H9 (cell line): ENCODE data around the gene CA12. TPM values are rescaled to one million over a fixed set of nuclear protein-coding genes. Genes with fewer than 3 reads are reported as not detected.

Experiments used
- DNase-seq: peaks from one replicate; pipeline ENCODE4 v3.0.0-alpha.2; 2017
- H2AFZ ChIP-seq: one replicate; pipeline ENCODE4 v1.6.1; 2013; ENCODE audit warnings: mild to moderate bottlenecking, low read length, control low read depth, moderate library complexity
- H2AK5ac ChIP-seq: 2 replicates; pipeline ENCODE4 v1.6.1; 2013; ENCODE audit warnings: low read length, control low read depth, mixed read lengths; ENCODE audit not compliant: insufficient read length
- H2BK120ac ChIP-seq: one replicate; pipeline ENCODE4 v1.6.1; 2013; ENCODE audit warnings: low read depth, mild to moderate bottlenecking, low read length, control low read depth, inconsistent platforms; ENCODE audit not compliant: poor library complexity, severe bottlenecking
- H2BK12ac ChIP-seq: 2 replicates; pipeline ENCODE4 v1.6.1; 2013; ENCODE audit warnings: low read length, control low read depth, mixed read lengths, low read depth; ENCODE audit not compliant: insufficient read length
- H2BK15ac ChIP-seq: 2 replicates; pipeline ENCODE4 v1.6.1; 2013; ENCODE audit warnings: low read depth, low read length, control low read depth
- H2BK20ac ChIP-seq: one replicate; pipeline ENCODE4 v1.6.1; 2013; ENCODE audit warnings: low read depth, mild to moderate bottlenecking, low read length, control low read depth, inconsistent platforms; ENCODE audit not compliant: poor library complexity, severe bottlenecking
- H2BK5ac ChIP-seq: 2 replicates; pipeline ENCODE4 v1.6.1; 2013; ENCODE audit warnings: low read length, control low read depth, mixed read lengths; ENCODE audit not compliant: insufficient read length
- H3K14ac ChIP-seq: 2 replicates; pipeline ENCODE4 v1.6.1; 2013; ENCODE audit warnings: low read length, control low read depth; ENCODE audit not compliant: insufficient read depth
- H3K18ac ChIP-seq: 2 replicates; pipeline ENCODE4 v1.6.1; 2013; ENCODE audit warnings: low read depth, mild to moderate bottlenecking, mixed read lengths, low read length, control low read depth; ENCODE audit not compliant: insufficient read length
- H3K23ac ChIP-seq: 2 replicates; pipeline ENCODE4 v1.6.1; 2013; ENCODE audit warnings: low read length, control low read depth, mixed read lengths, low read depth; ENCODE audit not compliant: insufficient read length
- H3K23me2 ChIP-seq: 2 replicates; pipeline ENCODE4 v1.6.1; 2013; ENCODE audit warnings: low read depth, mild to moderate bottlenecking, mixed read lengths, low read length, control low read depth; ENCODE audit not compliant: insufficient read length, poor library complexity, severe bottlenecking
- H3K27ac ChIP-seq: 2 replicates; pipeline ENCODE4 v1.5.1; 2013; ENCODE audit warnings: low read length, control low read depth, mixed read lengths, low read depth; ENCODE audit not compliant: insufficient read length
- H3K27me3 ChIP-seq: 2 replicates; pipeline ENCODE4 v1.6.1; 2013; ENCODE audit warnings: low read length, control low read depth, inconsistent platforms; ENCODE audit not compliant: insufficient read depth
- H3K4ac ChIP-seq: 2 replicates; pipeline ENCODE4 v1.6.1; 2013; ENCODE audit warnings: low read depth, mild to moderate bottlenecking, control low read depth, inconsistent platforms, low read length, moderate library complexity
- H3K4me1 ChIP-seq: 2 replicates; pipeline ENCODE4 v1.6.1; 2013; ENCODE audit warnings: low read length, control low read depth, inconsistent platforms; ENCODE audit not compliant: insufficient read depth
- H3K4me2 ChIP-seq: 2 replicates; pipeline ENCODE4 v1.6.1; 2013; ENCODE audit warnings: low read length, control low read depth, mixed read lengths; ENCODE audit not compliant: insufficient read length, insufficient read depth
- H3K56ac ChIP-seq: 2 replicates; pipeline ENCODE4 v1.6.1; 2013; ENCODE audit warnings: low read depth, mild to moderate bottlenecking, mixed read lengths, low read length, control low read depth; ENCODE audit not compliant: insufficient read length
- H3K79me1 ChIP-seq: 2 replicates; pipeline ENCODE4 v1.6.1; 2013; ENCODE audit warnings: low read depth, mild to moderate bottlenecking, moderate library complexity, low read length, control low read depth, inconsistent platforms; ENCODE audit not compliant: insufficient read depth, poor library complexity, severe bottlenecking
- H3K79me2 ChIP-seq: 2 replicates; pipeline ENCODE4 v1.6.1; 2013; ENCODE audit warnings: low read length, control low read depth, inconsistent platforms; ENCODE audit not compliant: insufficient read depth
- H3K9ac ChIP-seq: 2 replicates; pipeline ENCODE4 v1.6.1; 2013; ENCODE audit warnings: low read length, control low read depth, mixed read lengths; ENCODE audit not compliant: insufficient read length; ENCODE audit errors: extremely low read depth
- H3K9me3 ChIP-seq: one replicate; pipeline ENCODE4 v1.6.1; 2013; ENCODE audit warnings: low read depth, low read length, inconsistent platforms; ENCODE audit not compliant: control insufficient read depth
- H3T11ph ChIP-seq: one replicate; pipeline ENCODE4 v1.6.1; 2013; ENCODE audit warnings: mild to moderate bottlenecking, low read length, control low read depth, inconsistent platforms
- H4K20me1 ChIP-seq: one replicate; pipeline ENCODE4 v1.6.1; 2013; ENCODE audit not compliant: control insufficient read depth, insufficient read length, insufficient read depth
- H4K5ac ChIP-seq: 2 replicates; pipeline ENCODE4 v1.6.1; 2013; ENCODE audit warnings: low read depth, mild to moderate bottlenecking, mixed read lengths, low read length, control low read depth; ENCODE audit not compliant: insufficient read length
- H4K8ac ChIP-seq: replicated peaks from 2 replicates; pipeline ENCODE4 v1.6.1; 2013; ENCODE audit warnings: low read length, control low read depth, mixed read lengths, low read depth; ENCODE audit not compliant: insufficient read length
- H4K91ac ChIP-seq: 2 replicates; pipeline ENCODE4 v1.6.1; 2013; ENCODE audit warnings: low read depth, mild to moderate bottlenecking, moderate library complexity, mixed read lengths, low read length, control low read depth; ENCODE audit not compliant: insufficient read length
- H3K27ac Mint-ChIP-seq, 3 experiments: 2 replicates in 2 of 3; 3 replicates in 1 of 3; pipeline ENCODE4 v1.8.0; 2020 to 2021; ENCODE audit warnings: mixed read lengths in 3 of 3, mild to moderate bottlenecking in 1 of 3, moderate library complexity in 1 of 3
- H3K27me3 Mint-ChIP-seq: 2 replicates; pipeline ENCODE4 v1.8.0; 2021; ENCODE audit warnings: low read depth, mild to moderate bottlenecking, moderate library complexity, mixed read lengths
- H3K36me3 Mint-ChIP-seq, 3 experiments: 2 replicates in 2 of 3; 3 replicates in 1 of 3; pipeline ENCODE4 v1.8.0; 2020 to 2021; ENCODE audit warnings: low read depth in 3 of 3, mixed read lengths in 3 of 3; ENCODE audit not compliant: insufficient read depth in 1 of 3
- H3K4me1 Mint-ChIP-seq, 2 experiments: 2 replicates each; pipeline ENCODE4 v1.8.0; 2020; ENCODE audit warnings: mixed read lengths in 2 of 2
- H3K4me3 Mint-ChIP-seq, 2 experiments: 2 replicates in 1 of 2; 3 replicates in 1 of 2; pipeline ENCODE4 v1.8.0; 2020 to 2021; ENCODE audit warnings: mild to moderate bottlenecking in 2 of 2, mixed read lengths in 2 of 2, moderate library complexity in 1 of 2
- H3K9me3 Mint-ChIP-seq, 2 experiments: 2 replicates in 1 of 2; 3 replicates in 1 of 2; pipeline ENCODE4 v1.8.0; 2020; ENCODE audit warnings: mild to moderate bottlenecking in 2 of 2, mixed read lengths in 2 of 2, moderate library complexity in 1 of 2
- WGBS: extraction: QIAGEN DNeasy Blood & Tissue Kit; methylation state at CpG from one replicate; pipeline ENCODE4 v1.1.7; 2013; ENCODE audit warnings: missing lambda C conversion rate, low lambda C conversion rate, mixed read lengths; ENCODE audit not compliant: insufficient read length; ENCODE audit errors: extremely low coverage; 5-methylcytosine and 5-hydroxymethylcytosine counted together
- total RNA-seq: library from RNA; stranded (reverse); gene quantifications from 2 replicates; pipeline ENCODE4 v1.2.1, GENCODE V29; 2021
- TF ChIP-seq, protein P1 (sequence below): fragments of 200-600 bp; sonication (generic); conservative IDR thresholded peaks from 3 replicates; pipeline ENCODE4 v1.8.0; 2021; ENCODE audit warnings: antibody characterized with exemption, mild to moderate bottlenecking

The CA12 gene
- total RNA-seq, 1 experiment from 2014 or later: 0.68 TPM

- H3K4me2 ChIP-seq: no peak overlapping the region
- H3K79me2 ChIP-seq: no peaks in the 10 kb centered on the region
- H4K20me1 ChIP-seq: no peaks in the 10 kb centered on the region
- Mint-ChIP-seq H3K27ac (no peak overlapping the region; a peak in 1 of 7 replicates), H3K4me1 (peaks cover 19 to 23% of the 10 kb centered on the region in 2 experiments), H3K9me3 (no peaks in the 10 kb centered on the region), H3K4me3 (peak overlapping the region in 1 of 2 experiments; percentile 10; a peak in 2 of 5 replicates), H3K27me3 (peaks cover 6% of the 10 kb centered on the region), H3K36me3 (no peaks in the 10 kb centered on the region; a peak in 1 of 7 replicates)
- H2BK12ac ChIP-seq: no peak overlapping the region
- H3K23ac ChIP-seq: no peak overlapping the region
- H3K4ac ChIP-seq: no peak overlapping the region
- no peak overlapping the region for H4K5ac ChIP-seq
- H3K56ac ChIP-seq: no peak overlapping the region
- TF ChIP-seq, protein P1, sequence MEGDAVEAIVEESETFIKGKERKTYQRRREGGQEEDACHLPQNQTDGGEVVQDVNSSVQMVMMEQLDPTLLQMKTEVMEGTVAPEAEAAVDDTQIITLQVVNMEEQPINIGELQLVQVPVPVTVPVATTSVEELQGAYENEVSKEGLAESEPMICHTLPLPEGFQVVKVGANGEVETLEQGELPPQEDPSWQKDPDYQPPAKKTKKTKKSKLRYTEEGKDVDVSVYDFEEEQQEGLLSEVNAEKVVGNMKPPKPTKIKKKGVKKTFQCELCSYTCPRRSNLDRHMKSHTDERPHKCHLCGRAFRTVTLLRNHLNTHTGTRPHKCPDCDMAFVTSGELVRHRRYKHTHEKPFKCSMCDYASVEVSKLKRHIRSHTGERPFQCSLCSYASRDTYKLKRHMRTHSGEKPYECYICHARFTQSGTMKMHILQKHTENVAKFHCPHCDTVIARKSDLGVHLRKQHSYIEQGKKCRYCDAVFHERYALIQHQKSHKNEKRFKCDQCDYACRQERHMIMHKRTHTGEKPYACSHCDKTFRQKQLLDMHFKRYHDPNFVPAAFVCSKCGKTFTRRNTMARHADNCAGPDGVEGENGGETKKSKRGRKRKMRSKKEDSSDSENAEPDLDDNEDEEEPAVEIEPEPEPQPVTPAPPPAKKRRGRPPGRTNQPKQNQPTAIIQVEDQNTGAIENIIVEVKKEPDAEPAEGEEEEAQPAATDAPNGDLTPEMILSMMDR: no peak
- no peaks in the 10 kb centered on the region for H3K27me3 ChIP-seq
- H3K4me1 ChIP-seq: peaks cover 9% of the 10 kb centered on the region; the same call in 1 of the 2 replicates
- H2BK15ac ChIP-seq: no peak overlapping the region
- no peak for DNase-seq
- H3K23me2 ChIP-seq: no peaks in the 10 kb centered on the region
- WGBS: no CpG with 5 or more reads among the region's 3 CpGs
- H3K18ac ChIP-seq: no peak overlapping the region
- H4K91ac ChIP-seq: no peak overlapping the region
- no peak overlapping the region for H2AFZ ChIP-seq
- no peak overlapping the region for H3T11ph ChIP-seq
- H2AK5ac ChIP-seq: no peak overlapping the region
- H2BK120ac ChIP-seq: no peak overlapping the region
- no peak overlapping the region for H2BK5ac ChIP-seq
- H3K9ac ChIP-seq: no peak overlapping the region
- H3K14ac ChIP-seq: no peak overlapping the region
- no peaks in the 10 kb centered on the region for H3K9me3 ChIP-seq
- H3K79me1 ChIP-seq: no peaks in the 10 kb centered on the region
- no peak overlapping the region for H2BK20ac ChIP-seq
- no peak overlapping the region for H3K27ac ChIP-seq
- no peak overlapping the region for H4K8ac ChIP-seq
Observed at GRCh38 chr15:63362196-63362595, 19.4 kb downstream of the CA12 start.
